ENCODE results near the gene RFTN1. TPM values are rescaled to one million over a fixed set of nuclear protein-coding genes. Genes with fewer than 3 reads are reported as not detected.

The RFTN1 gene
- total and polyA plus RNA-seq, 9 of the 15 experiments (the other 6 are each of a cell fraction or from before 2014, with no cell fraction given), result 0.08 to 0.51 (median 0.11) TPM; not detected in 6

- POLR2A ChIA-PET, result interaction anchor here (1.1 kb wide), 1 partner anchor 44 kb away, joined by 3 read pairs; no protein-coding TSS in a partner anchor
- Histone ChIP-seq H3K4me3 (no peak overlapping the region), H3K79me2 (ENCODE audit: control insufficient read depth, insufficient read depth, low read length) (no peaks in the 10 kb centered on the region), H3K9me3 (replicated peaks; ENCODE audit: control insufficient read depth, insufficient read depth, low read depth, low read length) (no peaks in the 10 kb centered on the region), H3K4me1 (replicated peaks in 1 of 2; ENCODE audit: control insufficient read depth in 2 of 2, insufficient read depth in 2 of 2, low read length in 2 of 2) (no peaks in the 10 kb centered on the region), H3K4me2 (ENCODE audit: insufficient read depth, low read length) (no peak overlapping the region), H2AFZ (ENCODE audit: low read depth, low read length) (no peak overlapping the region), H3K9me1 (ENCODE audit: control insufficient read depth, insufficient read depth, low read length) (no peaks in the 10 kb centered on the region), H3K36me3 (ENCODE audit: control insufficient read depth, insufficient read depth, low read length) (peaks cover 20% of the 10 kb centered on the region; the same call in 2 of the 3 replicates), H3K9ac (ENCODE audit: insufficient read depth in 1 of 2, low read depth in 2 of 2, low read length in 2 of 2) (no peak overlapping the region), H3K27ac (ENCODE audit: extremely low read depth, low read depth, low read length) (no peak overlapping the region), H3K27me3 (ENCODE audit: control insufficient read depth in 2 of 2, insufficient read depth in 2 of 2, low read length in 2 of 2) (no peaks in the 10 kb centered on the region), H4K20me1 (replicated peaks; ENCODE audit: control insufficient read depth, insufficient read depth, low read length) (no peaks in the 10 kb centered on the region)
- in situ Hi-C loops (cut with MboI) (no loop called here), intact Hi-C loops (cut with micrococcal nuclease) (no loop called here)
- ATAC-seq (no peak; the same call in 2 of the 3 replicates), FAIRE-seq (no peak), DNase-seq (ENCODE audit: extremely low read depth in 1 of 4, low spot score in 3 of 4) (no peak)
- CTCF ChIA-PET (ENCODE audit: low intra/inter-chr PET ratio), result no interaction called here
- no peak for TF ChIP-seq BACH1 (tag; IDR thresholded peaks at IDR 0.05)
- peak; percentile 63 for TF ChIP-seq PKNOX1 (IDR thresholded peaks at IDR 0.05)
- TF ChIP-seq CEBPG (CRISPR knock-in tag; IDR thresholded peaks at IDR 0.05), result no peak
- peak in 1 of 2 experiments; percentile 35; a peak in 1 of 4 replicates for TF ChIP-seq CEBPG (tag; conservative IDR thresholded peaks at IDR 0.05 in 1 of 2, IDR thresholded peaks at IDR 0.05 in 1 of 2)
- peak; percentile 79 for TF ChIP-seq RFX1 (IDR thresholded peaks at IDR 0.05)
- no TSS peak for BruUV-seq (replicated peaks)
- 38% methylated on average over 1 of the region's 1 CpG for WGBS (ENCODE audit: insufficient coverage, low coverage, missing lambda C conversion rate)
Observed at GRCh38 chr3:16338999-16339398, 174.5 kb downstream of the RFTN1 start.
